ENCODE results near the gene CKLF. TPM values are rescaled to one million over a fixed set of nuclear protein-coding genes. Genes with fewer than 3 reads are reported as not detected.

Gene CKLF
- polyA plus RNA-seq, 3 donors = 285 to 430 (median 374) TPM

- TF ChIP-seq, protein P1, sequence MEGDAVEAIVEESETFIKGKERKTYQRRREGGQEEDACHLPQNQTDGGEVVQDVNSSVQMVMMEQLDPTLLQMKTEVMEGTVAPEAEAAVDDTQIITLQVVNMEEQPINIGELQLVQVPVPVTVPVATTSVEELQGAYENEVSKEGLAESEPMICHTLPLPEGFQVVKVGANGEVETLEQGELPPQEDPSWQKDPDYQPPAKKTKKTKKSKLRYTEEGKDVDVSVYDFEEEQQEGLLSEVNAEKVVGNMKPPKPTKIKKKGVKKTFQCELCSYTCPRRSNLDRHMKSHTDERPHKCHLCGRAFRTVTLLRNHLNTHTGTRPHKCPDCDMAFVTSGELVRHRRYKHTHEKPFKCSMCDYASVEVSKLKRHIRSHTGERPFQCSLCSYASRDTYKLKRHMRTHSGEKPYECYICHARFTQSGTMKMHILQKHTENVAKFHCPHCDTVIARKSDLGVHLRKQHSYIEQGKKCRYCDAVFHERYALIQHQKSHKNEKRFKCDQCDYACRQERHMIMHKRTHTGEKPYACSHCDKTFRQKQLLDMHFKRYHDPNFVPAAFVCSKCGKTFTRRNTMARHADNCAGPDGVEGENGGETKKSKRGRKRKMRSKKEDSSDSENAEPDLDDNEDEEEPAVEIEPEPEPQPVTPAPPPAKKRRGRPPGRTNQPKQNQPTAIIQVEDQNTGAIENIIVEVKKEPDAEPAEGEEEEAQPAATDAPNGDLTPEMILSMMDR (IDR thresholded peaks at IDR 0.05) = no peak
- peak overlapping the region; percentile 59 for H3K9ac ChIP-seq (ENCODE audit: insufficient read depth, low read length, poor library complexity, severe bottlenecking)
These were observed 35.9 kb upstream of the CKLF start for GRCh38 chr16:66516509-66516807.

GRCh38 chr16:66516808-66517585, 35.4 kb upstream of the CKLF start:
- peak; percentile 99 to 100 (median 99) for DNase-seq
- H3K27me3 ChIP-seq (ENCODE audit: control insufficient read depth in 2 of 2, insufficient read depth in 2 of 2, low read length in 2 of 2) = no peaks in the 10 kb centered on the region
- Mint-ChIP-seq H3K9me3 (no peaks in the 10 kb centered on the region), H3K4me3 (peak overlapping the region; percentile 81 to 93), H3K27ac (peak overlapping the region; percentile 99 to 100 (median 100)), H3K36me3 (peaks cover 50 to 81% of the 10 kb centered on the region in 2 donors), H3K27me3 (ENCODE audit: low read depth in 3 of 3) (peaks cover 0 to 2% (median 0%) of the 10 kb centered on the region in 3 donors), H3K4me1 (peaks cover 92% of the 10 kb centered on the region)
- H3K36me3 ChIP-seq (replicated peaks in 1 of 2; ENCODE audit: control insufficient read depth in 1 of 2, insufficient read depth in 2 of 2, low read length in 2 of 2) = peaks cover 3 to 13% of the 10 kb centered on the region in 2 donors
- H4K20me1 ChIP-seq (ENCODE audit: insufficient read depth, low read length) = no peaks in the 10 kb centered on the region
- H3K27ac ChIP-seq (ENCODE audit: low read depth in 1 of 2, low read length in 2 of 2) = peak overlapping the region; percentile 99
- H3K9ac ChIP-seq (ENCODE audit: insufficient read depth, low read length, poor library complexity, severe bottlenecking) = peak overlapping the region; percentile 84
- peak overlapping the region; percentile 24 to 68 (median 41) for H3K4me3 ChIP-seq (replicated peaks in 1 of 3; ENCODE audit: low read depth in 2 of 3, low read length in 3 of 3)
- peaks cover 88 to 91% of the 10 kb centered on the region in 2 donors for H3K4me1 ChIP-seq (ENCODE audit: control insufficient read depth in 1 of 2, insufficient read depth in 2 of 2, low read length in 2 of 2)
- TF ChIP-seq, protein P1 (IDR thresholded peaks at IDR 0.05) = no peak
- intact Hi-C loops (cut with micrococcal nuclease) = loop anchor here (2.0 to 10.0 kb wide), 4 partner anchors 35 to 312 kb away; partner anchors contain the start of genes CKLF (in 2 of the 2) and TK2 (in 1 of the 2)
- peak overlapping the region; percentile 78 for H3K4me2 ChIP-seq (replicated peaks; ENCODE audit: extremely low read depth, low read length, poor library complexity, severe bottlenecking)
- no peaks in the 10 kb centered on the region for H3K9me3 ChIP-seq (replicated peaks in 1 of 2; ENCODE audit: control insufficient read depth in 1 of 2, insufficient read depth in 1 of 2, low read length in 2 of 2)
- no peak overlapping the region for H2AFZ ChIP-seq (ENCODE audit: insufficient read depth, low read depth, low read length, poor library complexity, severe bottlenecking)
- WGBS (ENCODE audit: insufficient coverage) = 8% methylated on average over 6 of the region's 15 CpGs
- peaks cover 32% of the 10 kb centered on the region for H3K79me2 ChIP-seq (ENCODE audit: insufficient read depth, low read length)

More at GRCh38 chr16:66516509-66516807, 35.9 kb upstream of the CKLF start:
- peak overlapping the region; percentile 92 to 99 for H3K27ac ChIP-seq (ENCODE audit: low read depth in 1 of 2, low read length in 2 of 2)
- WGBS (ENCODE audit: insufficient coverage) = 5% methylated on average over 8 of the region's 8 CpGs
- no peak for DNase-seq
- H3K9me3 ChIP-seq (replicated peaks in 1 of 2; ENCODE audit: control insufficient read depth in 1 of 2, insufficient read depth in 1 of 2, low read length in 2 of 2) = no peaks in the 10 kb centered on the region
- peak overlapping the region in 1 of 3 experiments; percentile 37 for H3K4me3 ChIP-seq (replicated peaks in 1 of 3; ENCODE audit: low read depth in 2 of 3, low read length in 3 of 3)
- peaks cover 32% of the 10 kb centered on the region for H3K79me2 ChIP-seq (ENCODE audit: insufficient read depth, low read length)
- H3K9me3 Mint-ChIP-seq = no peaks in the 10 kb centered on the region
- peaks cover 92% of the 10 kb centered on the region for H3K4me1 Mint-ChIP-seq
- peak overlapping the region; percentile 53 for H3K4me2 ChIP-seq (replicated peaks; ENCODE audit: extremely low read depth, low read length, poor library complexity, severe bottlenecking)
- peak overlapping the region; percentile 75 to 85 for H3K4me3 Mint-ChIP-seq
- intact Hi-C loops (cut with micrococcal nuclease) = loop anchor here (2.0 to 10.0 kb wide), 4 partner anchors 34 to 312 kb away; partner anchors contain the start of genes CKLF (in 2 of the 2) and TK2 (in 1 of the 2)
- H2AFZ ChIP-seq (ENCODE audit: insufficient read depth, low read depth, low read length, poor library complexity, severe bottlenecking) = no peak overlapping the region
- peaks cover 88 to 90% of the 10 kb centered on the region in 2 donors for H3K4me1 ChIP-seq (ENCODE audit: control insufficient read depth in 1 of 2, insufficient read depth in 2 of 2, low read length in 2 of 2)
- H3K27me3 Mint-ChIP-seq (ENCODE audit: low read depth in 3 of 3) = peaks cover 0 to 2% (median 0%) of the 10 kb centered on the region in 3 donors
- peak overlapping the region; percentile 99 to 100 (median 100) for H3K27ac Mint-ChIP-seq
- H4K20me1 ChIP-seq (ENCODE audit: insufficient read depth, low read length) = no peaks in the 10 kb centered on the region
- H3K27me3 ChIP-seq (ENCODE audit: control insufficient read depth in 2 of 2, insufficient read depth in 2 of 2, low read length in 2 of 2) = no peaks in the 10 kb centered on the region
- peaks cover 6 to 18% of the 10 kb centered on the region in 2 donors for H3K36me3 ChIP-seq (replicated peaks in 1 of 2; ENCODE audit: control insufficient read depth in 1 of 2, insufficient read depth in 2 of 2, low read length in 2 of 2)
- peaks cover 51 to 81% of the 10 kb centered on the region in 2 donors for H3K36me3 Mint-ChIP-seq

Data from CD14-positive monocyte (primary cell).